Naive thymus-derived CD8-positive, alpha-beta T cell (primary cell): ENCODE results near the gene DENND5A. TPM values are rescaled to one million over a fixed set of nuclear protein-coding genes. Genes with fewer than 3 reads are reported as not detected.
"Not testable (repeated sequence)": the region's sequence is repeated elsewhere in the genome, so short reads cannot be mapped to it uniquely, and the experiment has no call there.

Source experiments
- ATAC-seq, 2 donors: fragments of 150-1000 bp; cut with Tn5 transposase in 1 of 2; sonication (Bioruptor Pico), chemical (Tn5 transposase) in 1 of 2; 1 replicate in 1 of 2; 2 replicates in 1 of 2; pipeline ENCODE4 v1.10.0; 2021; ENCODE audit warnings: mild to moderate bottlenecking in 2 of 2, moderate library complexity in 2 of 2
- POLR2A ChIA-PET: fragments of 350-600 bp; sonication (Branson Sonifier 250); formaldehyde crosslinking; loops from one replicate; lab custom pipeline; 2021; ENCODE audit warnings: antibody characterized with exemption; lab: Charles Lee
- DNase-seq, 10 donors: peaks; one replicate each; pipeline versions ENCODE4 v3.0.0 to v3.0.0-alpha.2; 2020 to 2022
- H3K27ac Mint-ChIP-seq, 10 donors: one replicate each; pipeline ENCODE4 v1.8.0; 2020 to 2022; ENCODE audit warnings: mild to moderate bottlenecking in 10 of 10, mixed read lengths in 10 of 10, moderate library complexity in 4 of 10, inconsistent platforms in 1 of 10
- H3K27me3 Mint-ChIP-seq, 5 donors: one replicate each; pipeline ENCODE4 v1.8.0; 2021 to 2022; ENCODE audit warnings: mixed read lengths in 5 of 5
- H3K36me3 Mint-ChIP-seq, 3 donors: one replicate each; pipeline ENCODE4 v1.8.0; 2020 to 2022; ENCODE audit warnings: mixed read lengths in 3 of 3, mild to moderate bottlenecking in 2 of 3, inconsistent platforms in 1 of 3
- H3K4me1 Mint-ChIP-seq, 4 donors: one replicate each; pipeline ENCODE4 v1.8.0; 2021 to 2022; ENCODE audit warnings: mixed read lengths in 4 of 4
- H3K4me3 Mint-ChIP-seq, 10 donors: one replicate each; pipeline ENCODE4 v1.8.0; 2020 to 2022; ENCODE audit warnings: mild to moderate bottlenecking in 10 of 10, mixed read lengths in 10 of 10, moderate library complexity in 6 of 10, inconsistent platforms in 1 of 10
- H3K9me3 Mint-ChIP-seq, 9 donors: one replicate each; pipeline ENCODE4 v1.8.0; 2020 to 2022; ENCODE audit warnings: mixed read lengths in 9 of 9, mild to moderate bottlenecking in 3 of 9, inconsistent platforms in 1 of 9, moderate library complexity in 1 of 9
- polyA plus RNA-seq, 3 donors: library from polyadenylated mRNA; unstranded; fragments of 300-500 nt; fragmentation: Illumina TruSeq; gene quantifications; one replicate each; pipeline ENCODE4 v1.2.3, GENCODE V29; 2021
- total RNA-seq, 8 experiments: library from RNA in 2 of 8; stranded (reverse) in 2 of 8; gene quantifications; one replicate each; pipeline ENCODE4 v1.2.3 and lab custom pipeline; 2021 to 2026

Gene DENND5A
- total and polyA plus RNA-seq, 5 experiments from 2014 or later, result 26.4 to 122 (median 65.3) TPM

DNA sequence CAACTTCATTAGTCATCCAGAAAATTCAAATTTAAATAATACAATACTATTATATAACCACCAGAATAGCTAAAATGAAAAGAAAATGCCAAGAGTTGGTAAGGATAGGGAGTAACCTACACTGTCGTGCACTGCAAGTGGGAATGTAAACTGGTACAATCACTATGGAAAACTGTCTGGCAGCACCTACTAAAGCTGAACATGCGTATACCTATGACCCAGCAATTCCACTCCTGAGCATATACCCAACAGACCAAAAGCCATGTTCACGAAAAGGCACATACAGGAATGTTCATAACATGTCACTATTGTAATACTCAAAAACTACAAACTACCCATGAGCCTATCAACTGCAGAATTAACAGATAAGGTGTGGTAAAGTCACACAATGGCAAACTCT is 32.7 kb downstream of the DENND5A start:
- DNase-seq, result no peak
- H3K4me1 Mint-ChIP-seq, result peaks cover 35 to 72% (median 64%) of the 10 kb centered on the region in 4 donors
- peak overlapping the region in 8 of 10 donors; percentile 2 to 92 (median 85) for H3K27ac Mint-ChIP-seq
- H3K36me3 Mint-ChIP-seq, result peaks cover 0 to 6% (median 0%) of the 10 kb centered on the region in 3 donors
- POLR2A ChIA-PET, result no interaction called here
- no peak for ATAC-seq
- H3K9me3 Mint-ChIP-seq, result peaks cover 0 to 1% (median 0%) of the 10 kb centered on the region in 9 donors
- H3K27me3 Mint-ChIP-seq, result no peaks in the 10 kb centered on the region
- peak overlapping the region in 5 of 10 donors; percentile 19 to 87 (median 81) for H3K4me3 Mint-ChIP-seq

DNA sequence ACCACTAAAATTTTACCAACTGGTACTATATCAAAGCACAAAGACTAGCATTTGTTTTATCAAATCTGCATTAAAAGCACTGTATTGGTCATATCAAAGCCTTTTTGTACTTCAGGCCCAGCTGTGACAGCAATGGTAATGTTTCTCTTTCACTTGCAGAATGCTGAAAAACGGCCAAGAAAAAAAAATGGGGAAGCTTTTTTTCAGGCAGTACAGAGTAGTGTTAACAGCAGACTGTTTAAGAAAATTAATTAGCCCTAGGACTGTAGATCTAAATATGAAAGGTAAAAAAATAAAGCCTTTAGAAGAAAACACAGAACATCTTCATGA is 33.3 kb downstream of the DENND5A start:
- H3K27ac Mint-ChIP-seq, result peak overlapping the region; percentile 34 to 92 (median 85)
- ATAC-seq, result peak; percentile 69 to 72
- DNase-seq, result peak in 1 of 10 donors; percentile 30
- H3K4me3 Mint-ChIP-seq, result peak overlapping the region; percentile 71 to 88 (median 86)
- H3K27me3 Mint-ChIP-seq, result no peaks in the 10 kb centered on the region
- POLR2A ChIA-PET, result interaction anchor here (1.4 kb wide), 1 partner anchor 15 kb away, joined by 6 read pairs; no protein-coding TSS in a partner anchor
- H3K4me1 Mint-ChIP-seq, result peaks cover 35 to 73% (median 65%) of the 10 kb centered on the region in 4 donors
- peaks cover 0 to 6% (median under 1%) of the 10 kb centered on the region in 3 donors for H3K36me3 Mint-ChIP-seq
- peaks cover 0 to 1% (median 0%) of the 10 kb centered on the region in 9 donors for H3K9me3 Mint-ChIP-seq

DNA sequence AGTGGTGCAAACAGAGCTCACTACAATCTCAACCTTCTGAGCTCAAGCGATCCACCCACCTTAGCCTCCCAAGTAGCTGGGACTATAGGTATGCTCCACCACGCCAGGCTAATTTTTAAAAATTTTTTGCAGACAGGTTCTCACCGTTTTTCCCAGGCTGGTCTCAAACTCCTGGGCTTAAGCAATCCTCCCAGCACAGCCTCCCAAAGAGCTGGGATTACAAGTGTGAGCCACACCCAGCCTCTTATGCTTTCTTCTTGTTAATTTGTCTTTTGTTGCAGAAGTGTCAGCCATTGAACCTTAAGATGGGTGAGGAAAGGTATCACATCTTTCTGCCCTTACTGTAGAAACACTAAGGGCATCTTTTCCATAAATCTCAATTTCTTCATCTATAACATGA is 34.9 kb downstream of the DENND5A start:
- Mint-ChIP-seq H3K9me3 (peaks cover 0 to 1% (median 0%) of the 10 kb centered on the region in 9 donors), H3K27ac (peak overlapping the region in 9 of 10 donors; percentile 6 to 92 (median 86)), H3K27me3 (no peaks in the 10 kb centered on the region), H3K4me1 (peaks cover 33 to 72% (median 67%) of the 10 kb centered on the region in 4 donors), H3K4me3 (peak overlapping the region; percentile 81 to 88 (median 86)), H3K36me3 (peaks cover 0 to 6% (median 4%) of the 10 kb centered on the region in 3 donors)
- POLR2A ChIA-PET, result interaction anchor here (0.7 to 1.4 kb wide), 3 partner anchors 16 to 231 kb away, joined by 5 to 6 read pairs (median 5); partner anchors contain the start of gene ZNF143
- DNase-seq (no peak), ATAC-seq (no peak)

DNA sequence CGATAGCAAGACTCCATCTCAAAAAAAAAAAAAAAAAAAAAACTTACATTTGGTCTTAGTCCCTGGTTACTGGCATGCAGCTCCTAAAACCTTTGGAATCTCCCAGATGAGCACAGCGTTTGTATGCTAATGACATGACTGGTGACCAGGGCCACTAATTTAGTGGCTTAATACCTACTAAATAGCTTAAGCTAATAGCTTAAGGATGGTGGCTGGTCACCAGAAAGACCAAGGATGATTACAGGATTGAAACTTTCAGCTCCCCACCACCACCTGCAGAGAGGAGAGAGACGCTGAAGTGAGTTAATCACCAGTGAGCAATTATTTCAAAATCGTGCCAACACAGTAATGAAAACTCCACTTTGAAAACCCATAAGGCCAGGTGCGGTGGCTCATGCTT is 37.1 kb downstream of the DENND5A start:
- no peak overlapping the region for H3K4me3 Mint-ChIP-seq
- ATAC-seq, result no peak
- peaks cover 0 to 3% (median 0%) of the 10 kb centered on the region in 9 donors for H3K9me3 Mint-ChIP-seq
- peaks cover 0 to 4% (median 0%) of the 10 kb centered on the region in 3 donors for H3K36me3 Mint-ChIP-seq
- no peaks in the 10 kb centered on the region for H3K27me3 Mint-ChIP-seq
- POLR2A ChIA-PET, result interaction anchor here (0.7 kb wide), 1 partner anchor 83 kb away, joined by 7 read pairs; no protein-coding TSS in a partner anchor
- DNase-seq, result no peak
- H3K4me1 Mint-ChIP-seq, result peaks cover 36 to 66% (median 61%) of the 10 kb centered on the region in 4 donors
- peak overlapping the region in 1 of 10 donors; percentile 9 for H3K27ac Mint-ChIP-seq

DNA sequence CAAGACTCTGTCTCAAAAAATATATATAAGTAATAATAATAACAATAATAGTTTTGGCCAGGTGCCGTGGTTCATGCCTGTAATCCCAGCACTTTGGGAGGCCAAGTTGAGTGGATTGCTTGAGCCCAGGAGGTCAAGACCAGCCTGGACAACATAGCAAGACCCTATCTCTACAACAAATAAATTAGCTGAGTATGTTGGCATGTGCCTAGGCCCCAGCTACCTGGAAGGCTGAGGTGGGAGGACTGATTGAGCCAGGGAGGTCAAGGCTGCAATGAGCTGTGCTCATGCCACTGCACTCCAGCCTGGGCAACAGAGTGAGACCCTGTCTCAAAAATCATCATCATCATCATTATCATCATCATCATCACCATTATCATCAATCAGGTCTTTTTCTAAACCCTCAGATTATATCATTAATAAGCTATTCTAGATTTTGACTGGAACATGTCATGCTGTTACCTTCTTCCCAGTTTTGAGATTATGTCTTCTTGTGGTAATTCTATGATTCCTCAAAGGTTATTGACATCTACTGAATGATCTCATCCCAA is 39.3 kb downstream of the DENND5A start:
- ATAC-seq, result no peak
- no peak for DNase-seq
- H3K36me3 Mint-ChIP-seq, result peaks cover 0 to 4% (median 0%) of the 10 kb centered on the region in 3 donors
- peaks cover 0 to 3% (median 0%) of the 10 kb centered on the region in 9 donors for H3K9me3 Mint-ChIP-seq
- no peak overlapping the region for H3K4me3 Mint-ChIP-seq
- H3K4me1 Mint-ChIP-seq, result peaks cover 25 to 52% (median 50%) of the 10 kb centered on the region in 4 donors
- peak overlapping the region in 3 of 10 donors; percentile 3 to 38 (median 12) for H3K27ac Mint-ChIP-seq
- H3K27me3 Mint-ChIP-seq, result no peaks in the 10 kb centered on the region
- POLR2A ChIA-PET, result no interaction called here

DNA sequence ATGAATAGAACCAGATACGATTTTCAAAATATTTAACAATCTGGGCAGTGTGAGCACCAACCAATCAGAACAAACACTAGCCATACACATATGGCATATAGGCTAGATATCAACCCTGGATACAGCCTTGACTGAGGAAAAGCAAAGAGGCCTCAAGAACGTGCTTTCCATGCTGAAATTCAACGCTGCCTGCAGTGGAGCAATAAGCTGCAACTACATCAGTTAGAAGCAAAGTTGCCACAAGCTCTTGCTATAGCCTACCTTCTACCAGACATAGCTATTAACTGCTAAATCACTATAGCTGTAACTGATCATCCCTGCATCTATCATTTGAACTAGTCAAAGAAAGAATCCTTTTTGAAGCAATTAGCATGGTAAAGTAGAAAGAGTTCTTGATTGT is 42.5 kb downstream of the DENND5A start:
- Mint-ChIP-seq H3K27ac (peak overlapping the region in 4 of 10 donors; percentile 6 to 62 (median 34)), H3K27me3 (no peaks in the 10 kb centered on the region), H3K36me3 (peaks cover 0 to 12% (median 0%) of the 10 kb centered on the region in 3 donors), H3K4me1 (peaks cover 18 to 49% (median 39%) of the 10 kb centered on the region in 4 donors), H3K9me3 (peaks cover 0 to 3% (median 0%) of the 10 kb centered on the region in 9 donors), H3K4me3 (no peak overlapping the region)
- POLR2A ChIA-PET, result no interaction called here
- ATAC-seq (no peak), DNase-seq (no peak)

DNA sequence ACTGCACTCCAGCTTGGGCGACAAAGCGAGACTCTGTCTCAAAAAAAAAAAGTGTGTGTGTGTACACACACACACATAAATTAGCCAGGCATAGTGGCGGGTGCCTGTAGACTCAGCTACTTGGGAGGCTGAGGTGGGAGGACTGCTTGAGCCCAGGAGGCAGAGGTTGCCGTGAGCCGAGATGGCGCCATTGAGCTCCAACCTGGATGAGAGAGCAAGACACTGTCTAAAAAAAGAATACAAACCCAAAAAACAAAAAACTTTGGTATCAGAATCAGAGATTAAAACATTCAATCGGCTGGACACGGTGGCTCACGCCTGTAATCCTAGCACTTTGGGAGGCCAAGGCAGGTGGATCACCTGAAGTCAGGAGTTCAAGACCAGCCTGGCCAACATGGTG is 44.3 kb downstream of the DENND5A start:
- H3K27me3 Mint-ChIP-seq, H3K4me3 Mint-ChIP-seq, POLR2A ChIA-PET, H3K9me3 Mint-ChIP-seq, ATAC-seq, DNase-seq, H3K36me3 Mint-ChIP-seq: not testable (repeated sequence)
- Mint-ChIP-seq H3K27ac (peak overlapping the region in 1 of 10 donors; percentile 62), H3K4me1 (peaks cover 21 to 44% (median 35%) of the 10 kb centered on the region in 4 donors)

DNA sequence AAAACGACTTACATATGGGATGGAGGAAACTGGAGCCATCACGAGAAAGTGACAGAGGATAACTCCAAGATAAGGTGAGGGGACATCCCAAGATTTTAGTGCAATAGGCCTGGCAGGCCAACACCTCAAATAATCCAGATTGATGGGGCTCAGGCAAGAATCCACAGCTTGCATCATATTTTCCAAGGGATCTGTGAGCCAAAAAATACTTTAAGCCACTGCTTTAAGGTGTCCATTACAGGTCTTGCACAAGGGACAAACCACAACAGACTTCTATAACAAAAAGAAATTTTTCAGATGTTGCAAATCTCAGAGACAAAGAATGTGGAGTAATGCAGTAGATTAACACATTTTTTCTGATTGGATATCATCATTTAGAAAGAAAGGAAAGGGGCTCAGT is 45.6 kb downstream of the DENND5A start:
- H3K4me1 Mint-ChIP-seq, result peaks cover 20 to 48% (median 42%) of the 10 kb centered on the region in 4 donors
- peaks cover 0 to 8% (median 0%) of the 10 kb centered on the region in 3 donors for H3K36me3 Mint-ChIP-seq
- no peak overlapping the region for H3K4me3 Mint-ChIP-seq
- POLR2A ChIA-PET, result no interaction called here
- DNase-seq, result no peak
- peak overlapping the region in 3 of 10 donors; percentile 2 to 47 (median 18) for H3K27ac Mint-ChIP-seq
- no peaks in the 10 kb centered on the region for H3K27me3 Mint-ChIP-seq
- H3K9me3 Mint-ChIP-seq, result no peaks in the 10 kb centered on the region
- ATAC-seq, result no peak

DNA sequence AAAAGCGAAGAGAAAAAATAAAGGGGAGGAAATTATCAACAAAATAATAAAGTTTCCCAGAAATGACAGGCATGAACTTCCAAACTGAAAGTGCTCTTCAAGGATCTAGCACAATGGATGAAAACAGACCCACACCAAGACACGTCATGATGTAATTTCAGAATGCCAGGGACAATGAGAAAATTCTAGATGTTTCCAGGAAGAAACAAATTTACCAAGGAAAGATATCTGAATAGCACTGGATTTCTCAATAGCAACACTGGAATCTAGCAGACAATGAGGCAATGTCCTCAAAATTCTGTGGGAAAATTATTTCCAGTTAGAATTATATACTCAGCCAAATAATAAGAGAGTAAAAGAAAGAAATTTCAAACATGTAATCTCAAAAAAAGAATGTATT is 46.0 kb downstream of the DENND5A start:
- H3K4me1 Mint-ChIP-seq, result peaks cover 19 to 48% (median 43%) of the 10 kb centered on the region in 4 donors
- peaks cover 0 to 8% (median 0%) of the 10 kb centered on the region in 3 donors for H3K36me3 Mint-ChIP-seq
- H3K9me3 Mint-ChIP-seq, result no peaks in the 10 kb centered on the region
- H3K4me3 Mint-ChIP-seq, result no peak overlapping the region
- DNase-seq (no peak), ATAC-seq (no peak)
- POLR2A ChIA-PET, result no interaction called here
- no peaks in the 10 kb centered on the region for H3K27me3 Mint-ChIP-seq
- peak overlapping the region in 2 of 10 donors; percentile 2 to 18 for H3K27ac Mint-ChIP-seq

DNA sequence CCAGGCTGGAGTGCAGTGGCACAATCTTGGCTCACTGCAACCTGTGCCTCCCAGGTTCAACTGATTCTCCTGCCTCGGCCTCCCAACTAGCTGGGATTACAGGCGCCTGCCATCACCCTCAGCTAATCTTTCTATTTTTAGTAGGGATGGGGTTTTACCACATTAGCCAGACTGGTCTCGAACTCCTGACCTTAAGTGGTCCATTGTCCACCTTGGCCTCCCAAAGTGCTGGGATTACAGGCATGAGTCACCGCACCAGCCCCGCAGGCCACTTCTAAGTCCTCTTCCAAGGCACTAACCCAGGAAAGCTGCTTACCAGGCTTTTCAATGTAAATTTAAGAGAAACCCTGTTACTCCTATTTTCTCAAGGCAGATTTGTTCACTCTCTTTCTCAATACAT is 50.4 kb downstream of the DENND5A start:
- Mint-ChIP-seq H3K27me3 (no peaks in the 10 kb centered on the region), H3K27ac (peak overlapping the region in 3 of 10 donors; percentile 23 to 59 (median 40)), H3K4me3 (peak overlapping the region in 2 of 10 donors; percentile 5 to 39), H3K36me3 (peaks cover 0 to 8% (median 0%) of the 10 kb centered on the region in 3 donors), H3K9me3 (no peaks in the 10 kb centered on the region), H3K4me1 (peaks cover 30 to 75% (median 67%) of the 10 kb centered on the region in 4 donors)
- ATAC-seq, result no peak
- POLR2A ChIA-PET, result no interaction called here
- no peak for DNase-seq

DNA sequence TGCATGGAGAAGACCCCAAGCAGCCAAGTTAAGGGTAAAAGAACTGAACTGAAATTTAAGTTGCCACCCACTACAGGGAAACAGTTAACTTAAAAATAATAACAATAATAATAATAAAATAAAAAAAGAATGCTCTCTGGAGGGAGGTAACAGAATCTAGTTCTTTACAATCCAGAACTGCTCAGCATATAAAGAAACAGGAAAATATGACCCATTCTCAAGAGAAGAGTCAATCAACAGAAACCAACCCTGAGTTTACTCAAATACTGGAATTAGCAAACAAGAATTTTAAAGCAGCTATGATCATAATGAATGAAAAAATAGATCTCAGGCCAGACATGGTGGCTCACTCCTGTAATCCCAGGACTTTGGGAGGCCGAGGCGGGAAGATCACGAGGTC is 53.8 kb downstream of the DENND5A start:
- Mint-ChIP-seq H3K27me3 (no peaks in the 10 kb centered on the region), H3K36me3 (no peaks in the 10 kb centered on the region), H3K27ac (peak overlapping the region in 4 of 10 donors; percentile 2 to 73 (median 30)), H3K4me3 (peak overlapping the region in 1 of 10 donors; percentile 26), H3K9me3 (no peaks in the 10 kb centered on the region), H3K4me1 (peaks cover 42 to 80% (median 76%) of the 10 kb centered on the region in 4 donors)
- DNase-seq, result no peak
- no peak for ATAC-seq
- POLR2A ChIA-PET, result interaction anchor here (0.5 kb wide), 1 partner anchor 65 kb away, joined by 3 read pairs; no protein-coding TSS in a partner anchor

DNA sequence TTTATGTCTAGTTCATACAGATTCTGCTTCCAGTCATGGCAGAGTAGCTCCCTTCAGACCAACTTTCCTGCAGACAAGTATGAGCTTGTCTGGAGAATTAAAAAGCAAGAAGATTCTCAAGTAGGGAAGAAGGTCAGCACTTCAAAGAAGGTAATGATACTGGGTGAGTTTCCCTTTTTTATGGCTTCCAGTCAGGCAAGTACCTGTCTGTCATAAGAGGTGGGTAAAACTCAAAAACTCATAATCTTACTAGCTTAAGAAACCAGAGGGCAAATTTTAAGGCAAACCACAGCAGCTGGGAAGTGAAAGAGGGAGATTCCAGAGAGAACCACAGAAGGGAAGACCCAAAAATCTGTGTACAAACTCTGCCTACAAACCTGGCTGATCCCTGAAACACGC is 54.2 kb downstream of the DENND5A start:
- POLR2A ChIA-PET, result interaction anchor here (0.5 to 0.6 kb wide), 2 partner anchors 65 to 93 kb away, joined by 3 read pairs; no protein-coding TSS in a partner anchor
- Mint-ChIP-seq H3K36me3 (no peaks in the 10 kb centered on the region), H3K27me3 (no peaks in the 10 kb centered on the region), H3K4me1 (peaks cover 40 to 76% (median 72%) of the 10 kb centered on the region in 4 donors), H3K9me3 (no peaks in the 10 kb centered on the region), H3K27ac (peak overlapping the region in 4 of 10 donors; percentile 9 to 73 (median 36)), H3K4me3 (peak overlapping the region in 1 of 10 donors; percentile 3)
- DNase-seq (no peak), ATAC-seq (no peak)
